HFF-Myc (cell line): ENCODE measurements around the gene CPNE4.

ENCODE experiments used
- DNase-seq: peaks from one replicate; pipeline ENCODE4 v3.0.0-alpha.2; 2011; ENCODE audit warnings: low read depth; ENCODE audit errors: extremely low read depth
- H3K4me3 ChIP-seq: replicated peaks from 2 replicates; pipeline ENCODE4 v1.5.1; 2011; ENCODE audit warnings: low read depth, mild to moderate bottlenecking, control low read depth, low read length
- CTCF ChIP-seq: IDR thresholded peaks from 2 replicates; pipeline ENCODE4 v1.5.1; 2012; ENCODE audit warnings: mild to moderate bottlenecking, low read depth, low read length, control low read depth; ENCODE audit errors: missing control alignments

Gene CPNE4

GRCh38 chr3:131806736-131807135, 228.1 kb downstream of the CPNE4 start:
- no peak for TF ChIP-seq CTCF
- DNase-seq = no peak
- no peak overlapping the region for H3K4me3 ChIP-seq

DNA sequence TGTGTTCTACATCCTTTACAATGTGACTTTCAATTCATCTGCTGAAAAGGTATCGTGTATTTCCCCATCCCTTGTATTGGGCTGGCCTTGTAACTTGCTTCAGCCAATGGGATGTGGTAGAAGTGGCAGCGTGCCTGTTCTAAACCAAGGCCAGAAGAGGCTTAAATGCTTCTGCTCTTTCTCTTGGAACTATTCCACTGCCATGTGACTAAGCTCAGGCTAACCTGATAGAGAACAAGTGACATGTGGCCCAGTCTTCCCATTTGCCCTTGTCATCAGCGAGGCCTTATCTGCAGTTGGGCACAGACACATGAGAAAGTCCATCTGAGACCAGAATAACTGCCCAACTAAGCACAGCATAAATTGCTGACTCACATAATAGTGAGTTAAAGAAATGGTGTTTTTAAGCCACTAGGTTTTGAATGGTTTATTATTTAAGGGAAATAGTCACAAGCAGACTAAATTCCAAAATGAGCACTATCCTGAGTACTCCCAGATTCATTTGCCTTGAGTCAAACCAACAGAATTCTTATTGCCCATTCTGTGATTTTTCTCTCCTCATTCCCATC, 230.2 kb downstream of the CPNE4 start:
- no peak overlapping the region for H3K4me3 ChIP-seq
- no peak for DNase-seq
- TF ChIP-seq CTCF = no peak

DNA sequence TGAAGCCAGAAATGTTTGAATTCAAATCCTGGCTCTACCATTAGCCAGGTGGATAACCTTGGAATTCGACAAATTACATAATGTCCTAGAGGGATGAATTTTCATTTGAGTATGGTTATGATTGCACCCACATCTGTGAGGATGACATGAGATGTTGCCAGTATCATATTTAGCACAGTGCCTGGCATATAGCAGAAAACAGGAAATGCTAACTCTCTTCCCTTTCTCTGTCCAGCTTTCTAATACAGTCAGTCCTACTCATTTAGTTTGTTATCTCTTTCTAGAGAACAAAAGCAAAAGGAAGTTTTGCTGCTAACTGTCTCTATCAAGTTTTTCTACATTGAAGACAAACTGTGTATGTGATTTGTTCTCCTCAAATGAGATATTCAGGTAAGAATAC, 231.7 kb downstream of the CPNE4 start:
- no peak for TF ChIP-seq CTCF
- DNase-seq = no peak
- H3K4me3 ChIP-seq = no peak overlapping the region

DNA sequence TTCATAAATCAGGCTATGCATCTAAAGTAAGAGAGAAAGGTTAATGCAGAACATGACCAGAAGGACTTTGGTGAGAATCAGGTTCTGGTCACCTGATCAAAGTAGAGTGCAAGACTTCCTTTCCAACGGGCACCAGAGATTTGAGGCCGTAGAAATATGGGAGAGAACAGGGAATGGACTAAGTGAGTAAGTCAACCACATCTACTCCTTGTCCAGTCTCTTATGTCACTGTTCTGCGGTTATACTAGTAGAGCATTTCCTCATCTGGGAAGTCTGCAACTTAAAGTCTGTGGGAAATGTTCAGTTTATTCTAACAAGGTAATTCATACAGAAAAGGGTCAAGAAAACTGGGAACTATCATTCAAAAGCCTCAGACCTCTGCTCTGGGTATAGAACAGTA, 232.8 kb downstream of the CPNE4 start:
- no peak for DNase-seq

DNA sequence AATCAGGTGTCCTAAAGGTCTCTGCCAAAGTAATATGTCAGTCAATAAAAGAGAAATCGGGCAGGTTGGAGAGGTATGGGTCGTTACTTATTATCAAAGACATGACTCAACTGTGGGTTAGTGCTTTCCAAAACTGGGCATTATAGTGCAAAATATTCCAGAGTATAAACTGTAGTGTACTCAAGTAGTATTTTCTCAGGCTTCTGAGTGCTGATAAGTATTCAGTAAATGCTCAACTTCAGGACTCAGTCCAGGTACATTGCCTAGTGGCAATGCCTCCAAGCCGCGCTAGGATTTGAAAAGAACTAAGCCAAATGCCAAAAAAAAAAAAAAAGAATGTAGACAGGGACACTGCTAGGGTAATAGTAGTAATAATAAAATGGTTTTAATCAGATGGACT, 233.2 kb downstream of the CPNE4 start:
- no peak overlapping the region for H3K4me3 ChIP-seq
- no peak for TF ChIP-seq CTCF
- no peak for DNase-seq

More for the DNA sequence above, 232.8 kb downstream of the CPNE4 start:
- no peak for TF ChIP-seq CTCF
- H3K4me3 ChIP-seq = no peak overlapping the region

GRCh38 chr3:131797776-131798175, 237.0 kb downstream of the CPNE4 start:
- TF ChIP-seq CTCF = no peak
- DNase-seq = no peak
- no peak overlapping the region for H3K4me3 ChIP-seq

- DNase-seq = no peak
- TF ChIP-seq CTCF = no peak
- H3K4me3 ChIP-seq = no peak overlapping the region
These were observed 238.1 kb downstream of the CPNE4 start for GRCh38 chr3:131796558-131797198.
